GM12874 (cell line): Measurements from ENCODE around the gene IL1RAP.

Experiments used
- CTCF ChIP-seq: IDR thresholded peaks from 2 replicates; pipeline ENCODE4 v1.5.1; 2011; ENCODE audit warnings: low read depth, mild to moderate bottlenecking, control low read depth, low read length, moderate library complexity; ENCODE audit not compliant: insufficient read depth

Gene IL1RAP

DNA sequence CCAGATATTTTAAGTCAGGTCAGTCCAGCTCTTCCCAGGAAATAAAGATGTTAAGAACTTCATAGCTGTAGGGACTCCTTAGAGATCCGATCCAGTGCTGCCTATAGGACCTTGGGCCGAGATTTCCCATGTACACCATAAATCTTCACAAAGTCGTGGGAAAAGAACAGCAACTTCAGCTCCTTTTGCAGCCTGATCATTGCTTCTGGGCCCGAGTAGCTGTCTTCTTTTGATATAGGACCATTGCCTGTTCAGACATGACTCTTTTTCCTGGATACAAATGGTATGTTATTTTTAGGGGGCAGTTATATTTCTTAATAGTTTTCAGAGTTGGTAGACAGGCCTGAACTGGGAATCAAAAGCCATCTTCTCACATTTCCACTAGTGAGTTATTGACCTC is 20.5 kb downstream of the IL1RAP start:
- TF ChIP-seq CTCF = no peak

DNA sequence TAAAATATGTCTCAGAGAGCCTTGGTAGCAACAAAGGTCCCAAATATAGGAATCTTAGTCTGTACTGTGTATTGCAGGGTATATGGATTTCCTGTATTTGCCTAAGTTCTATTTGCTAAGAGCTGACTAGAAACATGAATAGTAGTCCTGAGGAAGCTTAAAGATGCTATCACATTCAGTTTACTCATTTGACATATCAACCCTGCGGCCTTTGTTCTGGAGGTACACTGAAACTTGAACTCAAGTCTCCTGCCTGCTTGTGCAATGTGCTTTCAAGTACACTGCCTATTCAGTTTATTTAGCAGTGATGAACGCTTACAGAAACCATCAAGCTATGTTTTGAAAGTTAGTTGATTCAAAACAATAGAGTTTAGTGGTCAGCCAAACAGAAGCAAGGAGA is 21.1 kb downstream of the IL1RAP start:
- no peak for TF ChIP-seq CTCF

DNA sequence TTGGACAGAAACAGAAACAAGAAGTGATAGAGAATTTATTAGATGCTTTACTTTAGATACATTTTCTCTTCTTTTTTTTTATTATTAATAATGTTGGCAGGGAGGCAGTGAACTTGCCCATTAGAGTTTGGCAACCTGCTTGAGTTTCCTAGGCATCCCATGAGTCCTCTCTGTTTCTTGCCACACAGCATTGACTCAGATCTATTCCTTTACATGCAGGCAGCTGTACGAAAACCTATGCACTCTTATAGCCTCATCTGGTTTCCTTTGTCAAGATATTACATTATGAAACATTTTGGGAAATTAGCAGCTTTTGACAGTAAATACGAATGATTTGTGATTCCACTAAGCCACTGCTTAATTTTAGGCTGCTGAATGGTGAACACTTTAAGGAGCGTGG is 23.3 kb downstream of the IL1RAP start:
- TF ChIP-seq CTCF = no peak

- no peak for TF ChIP-seq CTCF
These were observed 24.4 kb downstream of the IL1RAP start for GRCh38 chr3:190538288-190538687.

DNA sequence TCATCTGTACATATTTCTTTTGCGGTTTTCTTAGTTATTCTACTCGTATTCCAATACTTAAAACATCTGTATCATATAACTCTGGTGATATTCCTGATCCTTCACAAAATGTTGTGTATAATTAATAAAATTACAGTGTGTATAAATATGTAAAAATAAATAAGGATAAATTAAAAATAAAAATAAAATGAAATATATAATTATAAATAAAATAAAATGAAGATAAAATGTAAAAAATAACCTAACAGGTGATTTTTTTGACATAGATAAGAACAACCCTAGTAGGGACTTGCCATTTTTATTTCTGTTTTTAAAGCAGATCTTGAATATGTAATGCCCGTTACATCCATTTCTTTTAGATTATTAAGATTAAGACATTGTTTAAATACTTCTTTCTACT is 25.6 kb downstream of the IL1RAP start:
- no peak for TF ChIP-seq CTCF

DNA sequence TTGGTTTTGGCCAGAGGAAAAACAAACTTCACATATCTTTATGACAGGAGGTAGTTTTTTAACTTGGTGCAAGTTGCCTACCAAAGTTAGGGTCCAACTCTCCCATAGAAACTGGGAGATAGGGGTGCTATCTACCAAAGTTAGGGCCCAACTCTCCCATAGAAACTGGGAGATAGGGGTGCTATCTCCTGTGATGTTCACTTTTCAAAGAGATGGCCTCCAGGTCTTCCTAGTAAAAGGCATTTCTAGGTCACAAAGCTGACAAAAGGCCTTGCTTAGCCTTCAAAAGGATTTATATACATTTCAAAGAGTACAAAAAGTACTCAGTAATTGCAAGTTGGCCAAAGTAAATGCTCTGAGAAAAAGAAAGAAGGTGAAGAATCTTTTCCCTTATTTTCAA is 27.1 kb downstream of the IL1RAP start:
- TF ChIP-seq CTCF = no peak

DNA sequence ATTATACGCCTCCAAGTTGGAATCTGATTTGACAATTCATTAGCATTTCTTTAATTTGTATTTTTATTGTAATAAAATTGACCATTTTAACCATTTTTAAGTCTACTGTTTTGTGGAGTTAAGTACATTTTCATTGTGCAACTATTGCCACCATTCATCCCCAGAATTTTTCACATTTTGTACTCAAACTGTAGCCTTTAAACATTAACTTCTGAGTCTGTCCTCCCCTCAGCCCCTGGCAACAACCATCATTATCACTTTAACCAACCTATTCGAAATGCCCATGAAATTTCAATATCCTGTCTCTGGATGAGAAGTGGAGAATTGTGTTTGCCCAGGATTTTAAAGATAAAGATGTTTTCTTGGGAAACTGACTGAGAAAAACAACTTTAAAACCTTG is 27.7 kb downstream of the IL1RAP start:
- no peak for TF ChIP-seq CTCF

GRCh38 chr3:190542846-190543245 is 29.0 kb downstream of the IL1RAP start:
- TF ChIP-seq CTCF = no peak
